ENCODE results near the gene SMIM35.

DNA sequence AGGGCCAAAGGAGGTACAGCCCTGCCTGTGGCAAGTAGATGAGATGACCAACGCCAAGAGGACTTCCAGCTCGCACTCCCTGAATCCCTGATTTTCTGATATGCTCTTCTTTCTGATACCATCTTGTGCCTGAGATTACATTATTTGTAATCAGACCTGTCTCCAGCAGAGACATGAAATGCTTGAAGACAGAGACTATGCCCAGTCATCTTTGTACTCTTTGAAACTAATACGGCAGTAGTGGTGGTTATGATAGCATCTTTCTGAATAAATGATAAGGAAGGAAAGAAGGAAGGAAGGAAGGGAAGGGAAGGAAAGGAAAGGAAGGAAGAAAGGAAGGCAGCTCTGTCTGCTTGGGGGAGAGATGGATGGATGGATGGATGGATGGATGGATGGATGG is 72.7 kb downstream of the SMIM35 start:
- TF ChIP-seq, protein P1, sequence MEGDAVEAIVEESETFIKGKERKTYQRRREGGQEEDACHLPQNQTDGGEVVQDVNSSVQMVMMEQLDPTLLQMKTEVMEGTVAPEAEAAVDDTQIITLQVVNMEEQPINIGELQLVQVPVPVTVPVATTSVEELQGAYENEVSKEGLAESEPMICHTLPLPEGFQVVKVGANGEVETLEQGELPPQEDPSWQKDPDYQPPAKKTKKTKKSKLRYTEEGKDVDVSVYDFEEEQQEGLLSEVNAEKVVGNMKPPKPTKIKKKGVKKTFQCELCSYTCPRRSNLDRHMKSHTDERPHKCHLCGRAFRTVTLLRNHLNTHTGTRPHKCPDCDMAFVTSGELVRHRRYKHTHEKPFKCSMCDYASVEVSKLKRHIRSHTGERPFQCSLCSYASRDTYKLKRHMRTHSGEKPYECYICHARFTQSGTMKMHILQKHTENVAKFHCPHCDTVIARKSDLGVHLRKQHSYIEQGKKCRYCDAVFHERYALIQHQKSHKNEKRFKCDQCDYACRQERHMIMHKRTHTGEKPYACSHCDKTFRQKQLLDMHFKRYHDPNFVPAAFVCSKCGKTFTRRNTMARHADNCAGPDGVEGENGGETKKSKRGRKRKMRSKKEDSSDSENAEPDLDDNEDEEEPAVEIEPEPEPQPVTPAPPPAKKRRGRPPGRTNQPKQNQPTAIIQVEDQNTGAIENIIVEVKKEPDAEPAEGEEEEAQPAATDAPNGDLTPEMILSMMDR (IDR thresholded peaks at IDR 0.05; ENCODE audit: low read depth, low read length): no peak
- TF ChIP-seq EZH2phosphoT487 (IDR thresholded peaks at IDR 0.05; ENCODE audit: low read depth): no peak
